ENCODE measurements around the gene ITGA5. TPM values are rescaled to one million over a fixed set of nuclear protein-coding genes. Genes with fewer than 3 reads are reported as not detected.

ITGA5 gene
- total RNA-seq, 1 experiment from 2014 or later = 96.8 TPM

GRCh38 chr12:54368025-54368708 lies 50.9 kb downstream of the ITGA5 start:
- TF ChIP-seq CTCF (conservative IDR thresholded peaks at IDR 0.05; ENCODE audit: low read depth, low read length) (no peak), EZH2 (IDR thresholded peaks at IDR 0.05; ENCODE audit: borderline replicate concordance, low read depth, low read length, poor library complexity, severe bottlenecking) (no peak)
- H3K27ac ChIP-seq (ENCODE audit: low read depth, low read length, poor library complexity, severe bottlenecking) = peak overlapping the region; percentile 36
- H3K9me3 ChIP-seq (ENCODE audit: low read depth, low read length, poor library complexity, severe bottlenecking) = no peaks in the 10 kb centered on the region
- no TSS peak for BruUV-seq (replicated peaks)
- ChIA-PET CTCF (interaction anchor here (0.6 to 1.6 kb wide), 9 partner anchors 11 to 161 kb away, joined by 3 to 18 read pairs (median 3); partner anchors contain the start of gene COPZ1), POLR2A (ENCODE audit: low non-redundant PET) (interaction anchor here (0.5 to 0.7 kb wide), 2 partner anchors 9 to 12 kb away, joined by 3 read pairs; no protein-coding TSS in a partner anchor)
- peak overlapping the region; percentile 50 for H3K4me3 ChIP-seq (ENCODE audit: low read depth, low read length, poor library complexity, severe bottlenecking)
- H3K4me1 ChIP-seq (ENCODE audit: insufficient read depth, low read length, poor library complexity, severe bottlenecking) = peaks cover 43% of the 10 kb centered on the region
- intact Hi-C loops (cut with micrococcal nuclease; ENCODE audit: unreplicated experiment) = loop anchor here (1.0 to 2.0 kb wide), 3 partner anchors 31 to 148 kb away; no protein-coding TSS in a partner anchor
- H3K27me3 ChIP-seq (replicated peaks; ENCODE audit: insufficient read depth, low read depth, low read length, poor library complexity) = no peaks in the 10 kb centered on the region
- DNase-seq (ENCODE audit: low spot score) = no peak
- no peaks in the 10 kb centered on the region for H3K36me3 ChIP-seq (ENCODE audit: insufficient read depth, low read length, poor library complexity, severe bottlenecking)

- POLR2A ChIA-PET (ENCODE audit: low non-redundant PET) = no interaction called here
- no peak for DNase-seq (ENCODE audit: low spot score)
- intact Hi-C loops (cut with micrococcal nuclease; ENCODE audit: unreplicated experiment) = no loop called here
Measured at GRCh38 chr12:54364413-54364812, 54.7 kb downstream of the ITGA5 start, which contains the start of gene GPR84. GPR84 (minus strand) TSS chr12:54364486; CDS start chr12:54363851, 635 bp downstream.

GRCh38 chr12:54363618-54364017 lies 55.4 kb downstream of the ITGA5 start:
- intact Hi-C loops (cut with micrococcal nuclease; ENCODE audit: unreplicated experiment) = no loop called here

More at GRCh38 chr12:54364413-54364812, 54.7 kb downstream of the ITGA5 start, which contains the start of gene GPR84:
- Histone ChIP-seq H3K9me3 (ENCODE audit: low read depth, low read length, poor library complexity, severe bottlenecking) (no peaks in the 10 kb centered on the region), H3K27me3 (replicated peaks; ENCODE audit: insufficient read depth, low read depth, low read length, poor library complexity) (no peaks in the 10 kb centered on the region), H3K4me3 (ENCODE audit: low read depth, low read length, poor library complexity, severe bottlenecking) (no peak within 1 kb of the TSS), H3K36me3 (ENCODE audit: insufficient read depth, low read length, poor library complexity, severe bottlenecking) (no peaks in the 10 kb centered on the region), H3K4me1 (ENCODE audit: insufficient read depth, low read length, poor library complexity, severe bottlenecking) (peaks cover 31% of the 10 kb centered on the region), H3K27ac (ENCODE audit: low read depth, low read length, poor library complexity, severe bottlenecking) (no peak within 1 kb of the TSS)
- CTCF ChIA-PET = no interaction called here
- BruUV-seq (replicated peaks) = no TSS peak
- TF ChIP-seq EZH2 (IDR thresholded peaks at IDR 0.05; ENCODE audit: borderline replicate concordance, low read depth, low read length, poor library complexity, severe bottlenecking) = no peak
- no peak for TF ChIP-seq CTCF (conservative IDR thresholded peaks at IDR 0.05; ENCODE audit: low read depth, low read length)

More at GRCh38 chr12:54363618-54364017, 55.4 kb downstream of the ITGA5 start:
- no peaks in the 10 kb centered on the region for H3K27me3 ChIP-seq (replicated peaks; ENCODE audit: insufficient read depth, low read depth, low read length, poor library complexity)
- no peak overlapping the region for H3K27ac ChIP-seq (ENCODE audit: low read depth, low read length, poor library complexity, severe bottlenecking)
- TF ChIP-seq CTCF (conservative IDR thresholded peaks at IDR 0.05; ENCODE audit: low read depth, low read length) = no peak
- TF ChIP-seq EZH2 (IDR thresholded peaks at IDR 0.05; ENCODE audit: borderline replicate concordance, low read depth, low read length, poor library complexity, severe bottlenecking) = no peak
- ChIA-PET POLR2A (ENCODE audit: low non-redundant PET) (no interaction called here), CTCF (interaction anchor here (0.6 kb wide), 1 partner anchor 39 kb away, joined by 4 read pairs; the partner anchor contains the start of gene COPZ1)
- H3K4me1 ChIP-seq (ENCODE audit: insufficient read depth, low read length, poor library complexity, severe bottlenecking) = peaks cover 26% of the 10 kb centered on the region
- H3K4me3 ChIP-seq (ENCODE audit: low read depth, low read length, poor library complexity, severe bottlenecking) = no peak overlapping the region
- no peak for DNase-seq (ENCODE audit: low spot score)
- BruUV-seq (replicated peaks) = no TSS peak
- no peaks in the 10 kb centered on the region for H3K9me3 ChIP-seq (ENCODE audit: low read depth, low read length, poor library complexity, severe bottlenecking)
- H3K36me3 ChIP-seq (ENCODE audit: insufficient read depth, low read length, poor library complexity, severe bottlenecking) = no peaks in the 10 kb centered on the region

Data from A673 (cell line).